HG03097 (cell line): Measurements from ENCODE around the gene STEAP1B.

Experiments used
- ATAC-seq: cut with Tn5 transposase; IDR thresholded peaks from one replicate; pipeline ENCODE4 v1.9.1; 2021; ENCODE audit not compliant: unreplicated experiment, low FRiP score

The STEAP1B gene

GRCh38 chr7:22377703-22378102, 122.3 kb downstream of the STEAP1B start:
- no peak for ATAC-seq

GRCh38 chr7:22375359-22376048, 124.5 kb downstream of the STEAP1B start:
- ATAC-seq: no peak

DNA sequence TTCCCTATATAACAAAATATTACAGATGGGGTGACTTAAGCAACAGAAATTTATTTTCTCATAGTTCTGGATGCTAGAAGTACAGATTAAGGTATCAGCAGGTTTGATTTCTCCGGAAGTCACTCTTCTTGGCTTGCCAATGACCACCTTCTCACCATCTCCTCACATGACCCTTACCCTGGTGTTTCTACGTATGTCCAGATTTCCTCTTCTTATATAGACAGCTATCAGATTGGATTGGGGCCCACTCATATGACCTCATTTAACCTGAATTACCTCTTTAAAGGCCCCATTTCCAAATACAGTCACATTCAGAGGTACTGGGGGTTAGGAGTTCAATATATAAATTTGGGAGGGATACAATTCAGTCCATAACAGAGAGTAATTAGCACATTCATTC, 126.1 kb downstream of the STEAP1B start:
- no peak for ATAC-seq

DNA sequence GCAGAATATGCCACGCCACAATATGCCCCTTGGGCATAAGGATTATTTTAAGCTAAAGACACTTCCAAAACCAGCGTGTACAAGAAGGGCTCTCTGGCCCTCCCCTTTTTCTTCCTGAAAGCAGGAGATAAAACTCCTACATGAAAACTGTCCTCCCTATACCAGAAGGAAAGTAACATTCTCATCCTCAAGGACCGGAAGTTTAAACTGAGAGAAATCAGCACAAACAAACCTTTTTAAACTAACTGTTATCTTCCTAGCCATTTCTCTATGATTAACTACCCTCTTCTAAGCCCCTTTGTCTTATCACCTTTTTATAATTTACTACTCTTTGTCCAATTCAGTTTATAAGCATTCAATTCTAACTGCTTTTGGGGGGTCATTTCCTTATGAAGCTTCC, 126.6 kb downstream of the STEAP1B start:
- ATAC-seq: no peak

GRCh38 chr7:22372863-22373262, 127.1 kb downstream of the STEAP1B start:
- no peak for ATAC-seq

DNA sequence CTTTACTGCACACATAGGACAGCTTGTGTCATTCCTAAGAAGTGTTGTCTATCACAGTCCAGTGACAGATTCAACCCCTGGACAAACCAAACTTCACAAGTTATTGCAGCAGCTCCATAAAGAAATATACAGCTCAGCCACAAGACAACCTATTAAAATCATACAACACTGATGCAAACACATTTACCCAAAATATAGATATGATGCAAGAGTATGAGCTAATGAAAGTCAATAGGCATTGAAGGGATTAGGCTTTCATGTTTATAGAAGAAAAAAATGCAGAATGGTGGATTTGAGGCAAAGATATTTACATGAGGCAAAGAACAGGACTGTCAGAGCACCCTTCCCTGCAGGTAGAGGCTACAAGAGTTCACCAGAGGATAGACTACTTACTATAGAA, 128.1 kb downstream of the STEAP1B start:
- ATAC-seq: no peak
